ENCODE measurements around the gene MRAP2.

DNA sequence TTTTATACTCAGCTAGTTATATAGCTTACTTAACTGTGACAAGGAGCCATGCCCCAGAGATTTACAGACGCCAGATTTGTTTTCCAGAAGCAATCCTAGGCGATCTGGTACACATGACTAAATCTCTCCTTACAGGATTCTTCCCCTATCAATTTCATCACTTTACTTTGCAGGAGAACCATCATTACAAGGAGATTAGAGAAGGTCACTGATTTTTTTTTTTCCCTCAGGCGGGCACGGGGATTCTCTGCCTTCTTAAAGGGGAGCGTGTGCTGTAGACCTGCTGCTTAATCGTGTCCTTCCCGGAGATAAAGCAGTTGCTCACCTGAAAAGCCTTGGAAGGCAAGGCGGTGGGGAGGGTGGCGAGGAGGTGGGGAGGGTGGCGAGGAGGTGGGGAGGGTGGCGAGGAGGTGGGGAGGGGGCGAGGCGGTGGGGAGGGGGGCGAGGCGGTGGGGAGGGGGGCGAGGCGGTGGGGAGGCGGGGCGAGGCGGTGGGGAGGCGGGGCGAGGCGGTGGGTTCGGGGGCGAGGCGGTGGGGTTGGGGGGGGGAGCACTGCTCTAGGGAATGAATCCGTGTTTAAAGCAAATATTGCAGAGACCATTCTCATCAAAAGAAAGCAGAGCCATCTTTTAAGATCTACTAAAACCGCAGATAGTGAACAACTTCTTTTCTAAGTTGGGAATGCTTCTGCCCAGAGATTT is 14.3 kb upstream of the MRAP2 start:
- no peak for TF ChIP-seq EZH2 (IDR thresholded peaks at IDR 0.05; ENCODE audit: low read length, missing control alignments)
- TF ChIP-seq, protein P1, sequence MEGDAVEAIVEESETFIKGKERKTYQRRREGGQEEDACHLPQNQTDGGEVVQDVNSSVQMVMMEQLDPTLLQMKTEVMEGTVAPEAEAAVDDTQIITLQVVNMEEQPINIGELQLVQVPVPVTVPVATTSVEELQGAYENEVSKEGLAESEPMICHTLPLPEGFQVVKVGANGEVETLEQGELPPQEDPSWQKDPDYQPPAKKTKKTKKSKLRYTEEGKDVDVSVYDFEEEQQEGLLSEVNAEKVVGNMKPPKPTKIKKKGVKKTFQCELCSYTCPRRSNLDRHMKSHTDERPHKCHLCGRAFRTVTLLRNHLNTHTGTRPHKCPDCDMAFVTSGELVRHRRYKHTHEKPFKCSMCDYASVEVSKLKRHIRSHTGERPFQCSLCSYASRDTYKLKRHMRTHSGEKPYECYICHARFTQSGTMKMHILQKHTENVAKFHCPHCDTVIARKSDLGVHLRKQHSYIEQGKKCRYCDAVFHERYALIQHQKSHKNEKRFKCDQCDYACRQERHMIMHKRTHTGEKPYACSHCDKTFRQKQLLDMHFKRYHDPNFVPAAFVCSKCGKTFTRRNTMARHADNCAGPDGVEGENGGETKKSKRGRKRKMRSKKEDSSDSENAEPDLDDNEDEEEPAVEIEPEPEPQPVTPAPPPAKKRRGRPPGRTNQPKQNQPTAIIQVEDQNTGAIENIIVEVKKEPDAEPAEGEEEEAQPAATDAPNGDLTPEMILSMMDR (conservative IDR thresholded peaks at IDR 0.05 in 1 of 2, IDR thresholded peaks at IDR 0.05 in 1 of 2; ENCODE audit: low read depth in 1 of 2, low read length in 2 of 2), result no peak
